HepG2 (cell line): Measurements from ENCODE around the gene EIF2AK2. TPM values are rescaled to one million over a fixed set of nuclear protein-coding genes. Genes with fewer than 3 reads are reported as not detected.

Source experiments
- ATAC-seq: fragments of 200-7000 bp; cut with Tn5 transposase; 3 replicates; pipeline ENCODE4 v1.9.1; 2020; ENCODE audit warnings: mild to moderate bottlenecking, moderate library complexity
- BruUV-seq: library from RNA; stranded (reverse); fragments of 400-500 nt; replicated peaks from 2 replicates; lab custom pipeline; 2021; lab: Mats Ljungman, UMichigan
- CTCF ChIA-PET: fragments of 300-600 bp; formaldehyde crosslinking; extraction: SDS; loops from one replicate; lab custom pipeline; 2021; ENCODE audit warnings: low total read pairs, inconsistent platforms, low intra/inter-chr PET ratio; lab: Yijun Ruan, JAX
- POLR2A ChIA-PET: fragments of 350-600 bp; sonication (Branson Sonifier 250); formaldehyde crosslinking; loops from one replicate; lab custom pipeline; 2020; ENCODE audit warnings: antibody characterized with exemption, inconsistent platforms; lab: Yijun Ruan, JAX
- DNase-seq: peaks from one replicate; pipeline ENCODE4 v3.0.0-alpha.2; 2015; ENCODE audit warnings: low spot score
- FAIRE-seq: peaks from 3 replicates; lab custom pipeline; 2011; peaks lifted over from hg19 to GRCh38; lab: Jason Lieb, UNC
- H2AFZ ChIP-seq: one replicate; pipeline ENCODE4 v1.6.1; 2011; ENCODE audit warnings: low read length, inconsistent platforms
- H3K27ac ChIP-seq: fragments of 300-600 bp; 3 replicates; pipeline ENCODE4 v1.8.0; 2011; ENCODE audit warnings: mixed run types, mild to moderate bottlenecking, mixed read lengths, low read length, inconsistent platforms; ENCODE audit not compliant: insufficient read depth; ENCODE audit errors: extremely low read length
- H3K27me3 ChIP-seq, 2 experiments: fragments of 200-600 bp in 1 of 2; 2 replicates in 1 of 2; 3 replicates in 1 of 2; pipeline versions ENCODE4 v1.6.0 to v1.8.0; 2011; ENCODE audit warnings: low read length in 2 of 2, mild to moderate bottlenecking in 2 of 2, moderate library complexity in 2 of 2, inconsistent platforms in 1 of 2; ENCODE audit not compliant: insufficient read depth in 2 of 2, control insufficient read depth in 1 of 2
- H3K36me3 ChIP-seq, 2 experiments: fragments of 200-600 bp in 1 of 2; replicated peaks in 1 of 2; 2 replicates in 1 of 2; 3 replicates in 1 of 2; pipeline versions ENCODE4 v1.5.1 to v1.8.0; 2011; ENCODE audit warnings: low read length in 2 of 2, inconsistent platforms in 1 of 2; ENCODE audit not compliant: insufficient read depth in 2 of 2, control insufficient read depth in 1 of 2
- H3K4me1 ChIP-seq: 2 replicates; pipeline ENCODE4 v1.5.1; 2012; ENCODE audit warnings: low read length, inconsistent platforms; ENCODE audit not compliant: insufficient read depth
- H3K4me2 ChIP-seq: 2 replicates; pipeline ENCODE4 v1.6.0; 2011; ENCODE audit warnings: low read depth, low read length, inconsistent platforms
- H3K4me3 ChIP-seq, 3 experiments: fragments of 200-600 bp in 1 of 3; sonication (generic), shearing (Covaris generic) in 1 of 3; replicated peaks in 1 of 3; 2 replicates each; pipeline ENCODE4 v1.5.1; 2011 to 2016; ENCODE audit warnings: low read length in 3 of 3, inconsistent platforms in 2 of 3, low read depth in 2 of 3, mild to moderate bottlenecking in 2 of 3, control low read depth in 1 of 3, mixed read lengths in 1 of 3; ENCODE audit not compliant: insufficient read depth in 1 of 3
- H3K79me2 ChIP-seq: one replicate; pipeline ENCODE4 v1.6.1; 2011; ENCODE audit warnings: low read length, inconsistent platforms; ENCODE audit not compliant: insufficient read depth
- H3K9ac ChIP-seq: 2 replicates; pipeline ENCODE4 v1.6.0; 2011; ENCODE audit warnings: mild to moderate bottlenecking, low read depth, low read length, inconsistent platforms; ENCODE audit not compliant: insufficient read depth
- H3K9me3 ChIP-seq: 2 replicates; pipeline ENCODE4 v1.5.1; 2012; ENCODE audit warnings: mild to moderate bottlenecking, low read length
- H4K20me1 ChIP-seq: 2 replicates; pipeline ENCODE4 v1.6.0; 2011; ENCODE audit warnings: inconsistent platforms, mild to moderate bottlenecking, low read length, moderate library complexity; ENCODE audit not compliant: insufficient read depth
- ASH2L ChIP-seq: fragments of 300-600, 200-600 bp; sonication (generic); IDR thresholded peaks from 2 replicates; pipeline ENCODE4 v1.7.0; 2017; ENCODE audit warnings: low read depth, mild to moderate bottlenecking, moderate library complexity, mixed read lengths, low read length; ENCODE audit not compliant: insufficient read length
- CEBPB ChIP-seq: IDR thresholded peaks from 2 replicates; pipeline ENCODE4 v1.6.1; 2011; ENCODE audit warnings: low read depth, low read length, improper control_type of control experiment, borderline replicate concordance
- CEBPG ChIP-seq: IDR thresholded peaks from 2 replicates; pipeline ENCODE4 v1.6.1; 2016
- ELF4 ChIP-seq: sonication (generic); formaldehyde crosslinking; IDR thresholded peaks from 2 replicates; pipeline ENCODE4 v1.5.0; 2020; ENCODE audit warnings: missing genetic modification reagents, mild to moderate bottlenecking, moderate library complexity, borderline replicate concordance
- MAFK ChIP-seq, 2 experiments: IDR thresholded peaks in 1 of 2; conservative IDR thresholded peaks in 1 of 2; 2 replicates each; pipeline ENCODE4 v1.6.1; 2011; ENCODE audit warnings: improper control_type of control experiment in 2 of 2, low read length in 2 of 2
- MXD4 ChIP-seq: IDR thresholded peaks from 2 replicates; pipeline ENCODE4 v1.6.1; 2016; ENCODE audit warnings: mild to moderate bottlenecking, missing biosample characterization, missing genetic modification reagents
- NFATC3 ChIP-seq: sonication (generic); formaldehyde crosslinking; IDR thresholded peaks from 2 replicates; pipeline ENCODE4 v1.5.1; 2020; ENCODE audit warnings: mild to moderate bottlenecking, missing genetic modification reagents
- NR2F1 ChIP-seq, 2 experiments: fragments of 450-650 bp in 1 of 2; formaldehyde crosslinking in 1 of 2; IDR thresholded peaks; 2 replicates each; pipeline versions ENCODE4 v1.5.0 to v1.6.1; 2016 to 2020; ENCODE audit warnings: mild to moderate bottlenecking in 1 of 2, missing compliant biosample characterization in 1 of 2, missing genetic modification reagents in 1 of 2, moderate library complexity in 1 of 2
- RBM39 ChIP-seq: fragments of 200-400 bp; formaldehyde crosslinking; IDR thresholded peaks from one replicate; pipeline ENCODE4 v1.6.1; 2018; ENCODE audit warnings: antibody characterized with exemption, mild to moderate bottlenecking, low read depth, low read length; ENCODE audit not compliant: poor library complexity, severe bottlenecking
- RFX3 ChIP-seq: IDR thresholded peaks from 2 replicates; pipeline ENCODE4 v1.6.1; 2016; ENCODE audit warnings: missing biosample characterization, missing genetic modification reagents
- SMARCC2 ChIP-seq: fragments of 450-650 bp; IDR thresholded peaks from 2 replicates; pipeline ENCODE4 v1.6.1; 2017; ENCODE audit warnings: antibody characterized with exemption, mild to moderate bottlenecking
- SNAPC2 ChIP-seq: sonication (generic); formaldehyde crosslinking; IDR thresholded peaks from 2 replicates; pipeline ENCODE4 v1.8.1; 2022; ENCODE audit warnings: mild to moderate bottlenecking, missing genetic modification reagents
- THYN1 ChIP-seq: sonication (generic); formaldehyde crosslinking; IDR thresholded peaks from 2 replicates; pipeline ENCODE4 v1.8.1; 2023; ENCODE audit warnings: low read depth, mild to moderate bottlenecking, moderate library complexity, missing genetic modification reagents, borderline replicate concordance
- ZMYM3 ChIP-seq: sonication (generic); formaldehyde crosslinking; IDR thresholded peaks from 2 replicates; pipeline ENCODE4 v1.5.1; 2020; ENCODE audit warnings: mild to moderate bottlenecking, missing genetic modification reagents
- ZMYM4 ChIP-seq: sonication (generic); formaldehyde crosslinking; IDR thresholded peaks from 2 replicates; pipeline ENCODE4 v1.8.1; 2023; ENCODE audit warnings: mild to moderate bottlenecking, missing genetic modification reagents
- ZNF12 ChIP-seq: sonication (generic); formaldehyde crosslinking; IDR thresholded peaks from 2 replicates; pipeline ENCODE4 v1.5.0; 2020; ENCODE audit warnings: missing genetic modification reagents
- ZNF468 ChIP-seq: sonication (generic); formaldehyde crosslinking; IDR thresholded peaks from 2 replicates; pipeline ENCODE4 v1.8.0; 2022; ENCODE audit warnings: mild to moderate bottlenecking, moderate library complexity, missing genetic modification reagents
- ZNF501 ChIP-seq: sonication (generic); formaldehyde crosslinking; IDR thresholded peaks from 2 replicates; pipeline ENCODE4 v1.5.1; 2020; ENCODE audit warnings: mild to moderate bottlenecking, moderate library complexity, missing genetic modification reagents
- ZNF780A ChIP-seq: sonication (generic); formaldehyde crosslinking; IDR thresholded peaks from 2 replicates; pipeline ENCODE4 v1.8.0; 2022; ENCODE audit warnings: mild to moderate bottlenecking, missing genetic modification reagents, moderate library complexity
- ZNF816 ChIP-seq: sonication (generic); formaldehyde crosslinking; IDR thresholded peaks from 2 replicates; pipeline ENCODE4 v1.8.0; 2022; ENCODE audit warnings: missing genetic modification reagents, mild to moderate bottlenecking, borderline replicate concordance
- WGBS: methylation state at CpG from one replicate; pipeline ENCODE4 v1.1.6; 2017; ENCODE audit warnings: low lambda C conversion rate; 5-methylcytosine and 5-hydroxymethylcytosine counted together
- in situ Hi-C: cut with HindIII; loops from 2 replicates; pipeline ENCODE4 v1.10.0; 2017; ENCODE audit warnings: low pct_unique_long_range_greater_than_20kb; ENCODE audit not compliant: extremely low pct_ligation_motif_present
- intact Hi-C: fragments of 100-400 bp; cut with micrococcal nuclease; formaldehyde crosslinking; loops from one replicate; pipeline ENCODE4 v1.10.0; 2022; ENCODE audit not compliant: unreplicated experiment
- polyA plus RNA-seq, 8 experiments: library from polyadenylated mRNA; depleted of rRNA in 3 of 8; stranded (reverse) in 7 of 8; unstranded in 1 of 8; fragments of >200 nt; fragmentation: Illumina TruSeq in 4 of 8; extraction: Trizol in 4 of 8; gene quantifications; 2 replicates each; pipeline versions ENCODE4 v1.2.1 to v1.2.3, GENCODE V29; 2011 to 2016; ENCODE audit warnings: low read depth in 4 of 8, missing spikeins in 1 of 8, mixed read lengths in 1 of 8; ENCODE audit not compliant: insufficient read depth in 1 of 8
- total RNA-seq, 5 experiments: library from RNA; depleted of rRNA; stranded (reverse); fragments of >200 nt; fragmentation: Illumina TruSeq; extraction: Trizol; gene quantifications; 2 replicates each; pipeline ENCODE4 v1.2.3, GENCODE V29; 2016; ENCODE audit warnings: low read depth in 1 of 5
- TF ChIP-seq, protein P1 (sequence below): IDR thresholded peaks from 2 replicates; pipeline ENCODE4 v1.4.0; 2020; ENCODE audit warnings: mild to moderate bottlenecking, missing genetic modification reagents

The EIF2AK2 gene
- total and polyA plus RNA-seq, 2 of the 13 experiments (the other 11 are each of a cell fraction or from before 2014, with no cell fraction given) = 10.2 to 26.1 TPM

DNA sequence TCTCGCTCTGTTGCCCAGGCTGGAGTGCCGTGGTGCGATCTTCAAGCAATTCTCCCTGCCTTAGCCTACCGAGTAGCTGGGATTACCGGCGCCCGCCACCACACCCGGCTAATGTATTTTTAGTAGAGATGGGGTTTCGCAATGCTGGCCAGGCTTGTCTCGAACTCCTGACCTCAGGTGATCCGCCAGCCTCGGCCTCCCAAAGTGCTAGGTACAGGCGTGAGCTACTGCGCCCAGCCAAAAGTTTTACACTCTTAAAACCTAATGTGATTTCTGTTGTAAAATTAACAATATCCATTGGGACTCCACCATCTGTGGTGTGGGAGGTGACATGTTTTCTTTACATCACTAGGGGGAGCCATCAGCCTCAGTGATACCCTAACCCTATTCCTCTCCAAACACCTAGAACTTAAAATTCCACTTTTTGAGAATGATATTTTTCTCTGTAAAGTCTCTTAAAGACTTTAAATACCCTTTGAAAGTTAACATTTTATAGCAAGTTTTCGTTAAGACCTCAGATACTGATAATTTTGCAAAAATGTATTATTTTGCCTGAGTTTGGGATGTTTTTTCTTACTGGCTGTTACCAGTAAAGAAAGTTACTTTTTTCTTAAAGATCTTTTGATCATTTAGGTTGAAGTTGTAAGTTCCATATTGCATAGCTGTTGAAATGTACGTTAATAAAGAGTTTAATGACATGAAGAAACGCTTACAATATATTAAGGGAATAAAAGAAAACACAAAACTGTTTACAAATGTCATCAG is 11.6 kb upstream of the EIF2AK2 start:
- ATAC-seq (peak; percentile 93), FAIRE-seq (peak; percentile 86), DNase-seq (peak; percentile 55)
- H2AFZ ChIP-seq = peak overlapping the region; percentile 84
- peak overlapping the region; percentile 58 for H3K4me2 ChIP-seq
- no TSS peak for BruUV-seq
- peak overlapping the region in 1 of 3 experiments; percentile 35; a peak in 1 of 6 replicates for H3K4me3 ChIP-seq
- ChIA-PET CTCF (no interaction called here), POLR2A (interaction anchor here (1.4 kb wide), 1 partner anchor 10 kb away, joined by 5 read pairs; no protein-coding TSS in a partner anchor)
- H3K27ac ChIP-seq = no peak overlapping the region
- in situ Hi-C loops (loop anchor here (25.0 kb wide), 1 partner anchor 719 kb away; no protein-coding TSS in a partner anchor), intact Hi-C loops (loop anchor here (1.0 to 2.0 kb wide), 3 partner anchors 22 to 63 kb away; partner anchors contain the start of genes CEBPZ, CEBPZOS and NDUFAF7)
- 22% methylated on average over 17 of the region's 17 CpGs for WGBS
- H3K9ac ChIP-seq = no peak overlapping the region; the same call in 1 of the 2 replicates
- peaks cover 0 to 4% of the 10 kb centered on the region in 2 experiments; a peak in 1 of 5 replicates for H3K27me3 ChIP-seq
- H3K36me3 ChIP-seq = no peaks in the 10 kb centered on the region
- peaks cover 12% of the 10 kb centered on the region for H3K9me3 ChIP-seq
- H4K20me1 ChIP-seq = no peaks in the 10 kb centered on the region
- H3K4me1 ChIP-seq = peaks cover 21% of the 10 kb centered on the region
- no peaks in the 10 kb centered on the region for H3K79me2 ChIP-seq
- no peak for TF ChIP-seq ZNF780A (CRISPR knock-in tag)
- TF ChIP-seq SMARCC2 = no peak
- no peak for TF ChIP-seq ELF4 (CRISPR knock-in tag)
- no peak for TF ChIP-seq ZNF468 (CRISPR knock-in tag)
- TF ChIP-seq ASH2L = peak; percentile 16
- peak; percentile 31; the same call in 1 of the 2 replicates for TF ChIP-seq ZMYM4 (CRISPR knock-in tag)
- TF ChIP-seq CEBPG = peak; percentile 72
- 0 out of 2 replicates have a peak, but pooled peaks have one; percentile 54 for TF ChIP-seq SNAPC2 (CRISPR knock-in tag)
- TF ChIP-seq NR2F1 (CRISPR knock-in tag; IDR thresholded peaks at IDR 0.05) = 0 out of 4 replicates have a peak, but pooled peaks of 1 of the 2 experiments have one; percentile 12
- no peak for TF ChIP-seq RFX3 (CRISPR knock-in tag)
- TF ChIP-seq RBM39 = no peak
- peak; percentile 36; the same call in 1 of the 2 replicates for TF ChIP-seq MXD4 (CRISPR knock-in tag)
- no peak for TF ChIP-seq ZNF816 (CRISPR knock-in tag)
- 0 out of 2 replicates have a peak, but pooled peaks have one; percentile 34 for TF ChIP-seq ZMYM3
- TF ChIP-seq NFATC3 (CRISPR knock-in tag) = no peak
- TF ChIP-seq MAFK (conservative IDR thresholded peaks at IDR 0.05 in 1 of 2, IDR thresholded peaks at IDR 0.05 in 1 of 2; ENCODE audit: low read length in 2 of 2) = no peak
- 0 out of 2 replicates have a peak, but pooled peaks have one; percentile 51 for TF ChIP-seq ZNF501
- TF ChIP-seq, protein P1, sequence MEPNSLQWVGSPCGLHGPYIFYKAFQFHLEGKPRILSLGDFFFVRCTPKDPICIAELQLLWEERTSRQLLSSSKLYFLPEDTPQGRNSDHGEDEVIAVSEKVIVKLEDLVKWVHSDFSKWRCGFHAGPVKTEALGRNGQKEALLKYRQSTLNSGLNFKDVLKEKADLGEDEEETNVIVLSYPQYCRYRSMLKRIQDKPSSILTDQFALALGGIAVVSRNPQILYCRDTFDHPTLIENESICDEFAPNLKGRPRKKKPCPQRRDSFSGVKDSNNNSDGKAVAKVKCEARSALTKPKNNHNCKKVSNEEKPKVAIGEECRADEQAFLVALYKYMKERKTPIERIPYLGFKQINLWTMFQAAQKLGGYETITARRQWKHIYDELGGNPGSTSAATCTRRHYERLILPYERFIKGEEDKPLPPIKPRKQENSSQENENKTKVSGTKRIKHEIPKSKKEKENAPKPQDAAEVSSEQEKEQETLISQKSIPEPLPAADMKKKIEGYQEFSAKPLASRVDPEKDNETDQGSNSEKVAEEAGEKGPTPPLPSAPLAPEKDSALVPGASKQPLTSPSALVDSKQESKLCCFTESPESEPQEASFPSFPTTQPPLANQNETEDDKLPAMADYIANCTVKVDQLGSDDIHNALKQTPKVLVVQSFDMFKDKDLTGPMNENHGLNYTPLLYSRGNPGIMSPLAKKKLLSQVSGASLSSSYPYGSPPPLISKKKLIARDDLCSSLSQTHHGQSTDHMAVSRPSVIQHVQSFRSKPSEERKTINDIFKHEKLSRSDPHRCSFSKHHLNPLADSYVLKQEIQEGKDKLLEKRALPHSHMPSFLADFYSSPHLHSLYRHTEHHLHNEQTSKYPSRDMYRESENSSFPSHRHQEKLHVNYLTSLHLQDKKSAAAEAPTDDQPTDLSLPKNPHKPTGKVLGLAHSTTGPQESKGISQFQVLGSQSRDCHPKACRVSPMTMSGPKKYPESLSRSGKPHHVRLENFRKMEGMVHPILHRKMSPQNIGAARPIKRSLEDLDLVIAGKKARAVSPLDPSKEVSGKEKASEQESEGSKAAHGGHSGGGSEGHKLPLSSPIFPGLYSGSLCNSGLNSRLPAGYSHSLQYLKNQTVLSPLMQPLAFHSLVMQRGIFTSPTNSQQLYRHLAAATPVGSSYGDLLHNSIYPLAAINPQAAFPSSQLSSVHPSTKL (CRISPR knock-in tag) = peak; percentile 47; the same call in 1 of the 2 replicates
- TF ChIP-seq ZNF12 = no peak
- TF ChIP-seq THYN1 (CRISPR knock-in tag) = no peak
- TF ChIP-seq CEBPB = peak; percentile 67
